ENCODE results near the gene SLC30A4. TPM values are rescaled to one million over a fixed set of nuclear protein-coding genes. Genes with fewer than 3 reads are reported as not detected.

SLC30A4 gene
- total and polyA plus RNA-seq, 8 donors = 5.1 to 7.6 (median 6.9) TPM

- TF ChIP-seq CTCF (IDR thresholded peaks at IDR 0.05) = no peak
- DNase-seq (no peak), ATAC-seq (no peak)
- intact Hi-C loops (cut with DNase I) = no loop called here
- H3K27me3 ChIP-seq = no peaks in the 10 kb centered on the region
- no peak overlapping the region for H3K4me3 ChIP-seq
- H3K9me3 ChIP-seq = no peaks in the 10 kb centered on the region
- H3K4me1 ChIP-seq = no peaks in the 10 kb centered on the region
- H3K36me3 ChIP-seq = peaks cover 0 to 14% of the 10 kb centered on the region in 2 donors
- H3K27ac ChIP-seq = no peak overlapping the region
These were observed 32.8 kb downstream of the SLC30A4 start for GRCh38 chr15:45489690-45490238.

DNA sequence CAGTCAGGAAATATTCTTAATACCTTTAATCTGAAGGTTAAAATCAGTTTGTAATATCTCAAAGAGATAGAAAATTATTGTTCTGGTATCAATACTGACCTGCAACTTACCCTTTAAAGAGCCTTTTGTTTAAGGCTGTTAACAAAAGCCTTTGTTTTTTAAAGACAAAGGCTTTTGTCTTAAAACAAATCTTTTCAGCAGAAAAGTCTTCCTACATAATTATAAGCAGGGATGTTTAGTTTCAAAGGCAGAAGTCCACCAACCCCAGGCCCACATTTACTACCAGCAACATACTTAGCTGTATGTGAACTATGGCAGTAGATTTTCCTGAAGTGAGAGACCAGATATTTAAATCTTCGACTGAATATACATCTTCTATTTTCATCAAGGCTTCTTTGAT lies 36.2 kb downstream of the SLC30A4 start:
- peaks cover 0 to 14% of the 10 kb centered on the region in 2 donors for H3K36me3 ChIP-seq
- intact Hi-C loops (cut with DNase I) = no loop called here
- no peak overlapping the region for H3K27ac ChIP-seq
- no peaks in the 10 kb centered on the region for H3K9me3 ChIP-seq
- no peaks in the 10 kb centered on the region for H3K4me1 ChIP-seq
- no peak for DNase-seq
- ATAC-seq = no peak
- TF ChIP-seq CTCF (IDR thresholded peaks at IDR 0.05) = no peak
- no peak overlapping the region for H3K4me3 ChIP-seq
- H3K27me3 ChIP-seq = no peaks in the 10 kb centered on the region

GRCh38 chr15:45481135-45481534 lies 41.4 kb downstream of the SLC30A4 start:
- TF ChIP-seq CTCF (IDR thresholded peaks at IDR 0.05) = no peak
- Histone ChIP-seq H3K4me1 (no peaks in the 10 kb centered on the region), H3K4me3 (no peak overlapping the region), H3K36me3 (peaks cover 0 to 9% of the 10 kb centered on the region in 2 donors), H3K27me3 (no peaks in the 10 kb centered on the region), H3K27ac (no peak overlapping the region), H3K9me3 (no peaks in the 10 kb centered on the region)
- DNase-seq = no peak
- intact Hi-C loops (cut with DNase I) = no loop called here
- ATAC-seq = no peak

DNA sequence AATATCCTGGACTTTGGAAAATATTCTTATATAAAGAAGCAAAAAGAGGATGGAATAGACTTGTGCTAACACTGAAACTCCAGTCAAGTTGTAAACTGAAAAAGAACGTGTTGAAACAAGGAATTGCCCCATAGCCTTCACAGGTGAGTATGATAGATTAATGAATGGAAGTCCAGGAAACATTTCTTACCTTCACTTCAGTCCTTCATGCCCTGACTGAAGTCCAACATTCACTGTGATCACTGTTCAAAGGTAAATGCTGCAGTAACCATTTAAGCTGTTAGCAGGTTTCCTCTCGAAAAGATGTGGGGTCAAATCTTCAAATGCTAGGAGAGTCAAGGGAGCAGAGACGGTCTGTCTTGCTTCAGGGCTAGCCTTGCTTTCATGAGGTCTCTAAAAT lies 46.1 kb downstream of the SLC30A4 start:
- Histone ChIP-seq H3K9me3 (no peaks in the 10 kb centered on the region), H3K4me3 (no peak overlapping the region), H3K27ac (no peak overlapping the region), H3K36me3 (no peaks in the 10 kb centered on the region), H3K4me1 (no peaks in the 10 kb centered on the region), H3K27me3 (peaks cover 0 to 21% of the 10 kb centered on the region in 2 donors)
- no peak for TF ChIP-seq CTCF (IDR thresholded peaks at IDR 0.05)
- ATAC-seq (no peak), DNase-seq (no peak)
- intact Hi-C loops (cut with DNase I) = no loop called here

DNA sequence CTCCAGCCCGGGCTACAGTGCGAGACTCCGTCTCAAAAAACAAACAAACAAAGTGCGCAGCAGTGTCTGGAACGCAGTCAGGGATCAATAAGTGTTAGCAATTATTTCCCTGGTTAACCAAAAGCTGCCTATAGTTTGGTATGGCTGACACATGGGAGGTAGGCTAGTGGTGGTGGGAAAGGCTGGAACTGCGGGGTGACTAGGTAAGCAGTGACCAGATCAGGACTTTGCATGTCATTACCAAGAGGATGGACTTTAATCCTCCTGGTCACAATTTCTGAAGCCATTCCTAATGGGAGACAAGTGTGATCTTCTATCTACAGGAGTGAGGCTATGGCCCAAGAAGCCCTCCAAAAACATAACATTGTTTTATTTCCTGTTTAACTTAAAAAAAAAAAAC lies 47.8 kb downstream of the SLC30A4 start:
- Histone ChIP-seq H3K4me1 (no peaks in the 10 kb centered on the region), H3K27me3 (peaks cover 0 to 29% of the 10 kb centered on the region in 2 donors), H3K9me3 (no peaks in the 10 kb centered on the region), H3K27ac (no peak overlapping the region), H3K4me3 (no peak overlapping the region), H3K36me3 (no peaks in the 10 kb centered on the region)
- intact Hi-C loops (cut with DNase I) = no loop called here
- ATAC-seq (no peak), DNase-seq (no peak)
- no peak for TF ChIP-seq CTCF (IDR thresholded peaks at IDR 0.05)

All from left lung (tissue), 10 donors.